ENCODE data around the gene PAOX. TPM values are rescaled to one million over a fixed set of nuclear protein-coding genes. Genes with fewer than 3 reads are reported as not detected.

The PAOX gene
- 2.7 and 2.8 TPM in 2 replicates for polyA plus RNA-seq (2013)

GRCh38 chr10:133379152-133379800 is at the start of gene PAOX:
Gene PAOX (plus strand): TSS chr10:133379262. CDS start chr10:133379317, 55 bp downstream.
- H3K4ac ChIP-seq (ENCODE audit: low read depth, low read length): no peak within 1 kb of the TSS
- DNase-seq: peak; percentile 31 to 61
- peaks cover 8% of the 10 kb centered on the region for H3K27me3 ChIP-seq (ENCODE audit: insufficient read depth, low read length)

DNA sequence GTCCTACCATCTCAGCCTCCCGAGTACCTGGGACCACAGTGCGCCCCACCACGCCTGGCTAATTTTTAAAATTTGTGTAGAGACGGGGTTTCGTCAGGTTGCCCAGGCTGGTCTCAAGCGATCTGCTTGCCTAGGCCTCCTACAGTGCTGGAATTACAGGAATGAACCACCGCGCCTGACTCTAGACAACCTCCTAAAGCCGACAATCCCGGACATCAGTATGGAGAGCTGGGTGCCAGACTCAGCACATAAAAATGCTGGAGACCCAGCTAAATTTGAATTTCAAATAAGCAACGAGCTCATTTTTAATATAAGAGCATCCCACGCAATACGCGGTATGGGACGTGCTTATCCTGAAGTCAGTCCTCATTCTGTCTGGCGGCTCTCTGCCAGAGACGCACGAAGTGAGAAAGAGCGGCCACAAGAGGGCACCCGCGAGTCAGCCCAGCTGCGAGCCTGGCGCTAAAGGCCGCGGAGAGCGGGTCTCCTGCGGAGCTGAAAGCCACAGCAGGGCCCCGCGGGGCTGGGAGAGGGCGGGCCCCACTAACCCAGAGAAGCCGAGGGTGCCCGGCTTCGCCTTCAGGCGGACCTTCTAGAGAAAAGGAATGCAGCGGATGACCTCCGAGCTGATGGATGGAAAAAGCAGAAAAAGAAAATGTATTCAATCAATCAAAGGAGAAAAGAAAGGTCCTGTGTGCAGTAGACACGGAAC is 49.4 kb upstream of the PAOX start:
- Histone ChIP-seq H3K4me1 (ENCODE audit: control insufficient read depth in 1 of 2, insufficient read depth in 2 of 2, low read length in 2 of 2) (peaks cover 7 to 16% of the 10 kb centered on the region in 2 experiments), H3K27me3 (ENCODE audit: insufficient read depth, low read length) (peaks cover 35% of the 10 kb centered on the region), H2AFZ (ENCODE audit: insufficient read depth, low read length, poor library complexity) (no peak overlapping the region), H3K36me3 (ENCODE audit: control insufficient read depth in 1 of 2, insufficient read depth in 2 of 2, low read length in 2 of 2) (no peaks in the 10 kb centered on the region), H3K4ac (ENCODE audit: low read depth, low read length) (no peak overlapping the region), H3K4me3 (ENCODE audit: low read depth, low read length) (no peak overlapping the region), H3K79me2 (ENCODE audit: control insufficient read depth, insufficient read depth, low read length, poor library complexity) (no peaks in the 10 kb centered on the region), H3K27ac (ENCODE audit: low read depth, low read length) (no peak overlapping the region), H2AK5ac (ENCODE audit: low read length) (no peak overlapping the region), H2BK120ac (ENCODE audit: insufficient read depth, low read length, poor library complexity) (no peak overlapping the region), H3K18ac (ENCODE audit: low read length) (no peak overlapping the region), H4K12ac (ENCODE audit: low read depth, low read length) (no peak overlapping the region), H3K9me3 (ENCODE audit: insufficient read depth, low read depth, low read length) (peaks cover 12% of the 10 kb centered on the region), H3K14ac (ENCODE audit: low read length) (no peak overlapping the region), H4K8ac (ENCODE audit: low read depth, low read length) (no peak overlapping the region), H3K23ac (ENCODE audit: low read length) (no peak overlapping the region), H4K91ac (ENCODE audit: low read depth, low read length) (no peak overlapping the region), H2BK12ac (ENCODE audit: low read length) (no peak overlapping the region), H3K9ac (ENCODE audit: low read length) (no peak overlapping the region), H3K4me2 (ENCODE audit: low read length) (peak overlapping the region; percentile 38), H2BK5ac (ENCODE audit: low read depth, low read length, poor library complexity) (no peak overlapping the region), H3K79me1 (ENCODE audit: low read length) (no peaks in the 10 kb centered on the region)
- no CpG with 5 or more reads among the region's 37 CpGs for WGBS (ENCODE audit: extremely low coverage, insufficient coverage, insufficient read length)
- peak; percentile 92 to 98 for DNase-seq

More at GRCh38 chr10:133379152-133379800, at the start of gene PAOX:
- Histone ChIP-seq H3K9ac (ENCODE audit: low read length) (peak within 1 kb of the TSS; percentile 43), H3K4me2 (ENCODE audit: low read length) (peak within 1 kb of the TSS; percentile 94), H3K9me3 (ENCODE audit: insufficient read depth, low read depth, low read length) (peaks cover 6% of the 10 kb centered on the region), H2AFZ (ENCODE audit: insufficient read depth, low read length, poor library complexity) (peak within 1 kb of the TSS; percentile 56), H3K4me1 (ENCODE audit: control insufficient read depth in 1 of 2, insufficient read depth in 2 of 2, low read length in 2 of 2) (peaks cover 3 to 4% of the 10 kb centered on the region in 2 experiments), H3K79me2 (ENCODE audit: control insufficient read depth, insufficient read depth, low read length, poor library complexity) (peaks cover 2% of the 10 kb centered on the region), H3K36me3 (ENCODE audit: control insufficient read depth in 1 of 2, insufficient read depth in 2 of 2, low read length in 2 of 2) (no peaks in the 10 kb centered on the region), H3K4me3 (ENCODE audit: low read depth, low read length) (peak within 1 kb of the TSS; percentile 81), H3K14ac (ENCODE audit: low read length) (peak within 1 kb of the TSS; percentile 57), H4K91ac (ENCODE audit: low read depth, low read length) (peak within 1 kb of the TSS; percentile 50), H2AK5ac (ENCODE audit: low read length) (no peak within 1 kb of the TSS), H2BK120ac (ENCODE audit: insufficient read depth, low read length, poor library complexity) (peak within 1 kb of the TSS; percentile 26), H2BK5ac (ENCODE audit: low read depth, low read length, poor library complexity) (no peak within 1 kb of the TSS), H4K12ac (ENCODE audit: low read depth, low read length) (no peak within 1 kb of the TSS), H3K79me1 (ENCODE audit: low read length) (no peaks in the 10 kb centered on the region), H3K23ac (ENCODE audit: low read length) (no peak within 1 kb of the TSS), H4K8ac (ENCODE audit: low read depth, low read length) (peak within 1 kb of the TSS; percentile 56), H3K18ac (ENCODE audit: low read length) (no peak within 1 kb of the TSS), H2BK12ac (ENCODE audit: low read length) (no peak within 1 kb of the TSS), H3K27ac (ENCODE audit: low read depth, low read length) (no peak within 1 kb of the TSS)
- WGBS (ENCODE audit: extremely low coverage, insufficient coverage, insufficient read length): no CpG with 5 or more reads among the region's 78 CpGs

GRCh38 chr10:133332936-133333699 is 45.9 kb upstream of the PAOX start:
- H2AFZ ChIP-seq (ENCODE audit: insufficient read depth, low read length, poor library complexity): no peak overlapping the region
- no peak overlapping the region for H3K4me3 ChIP-seq (ENCODE audit: low read depth, low read length)
- H3K79me2 ChIP-seq (ENCODE audit: control insufficient read depth, insufficient read depth, low read length, poor library complexity): no peaks in the 10 kb centered on the region
- no peak overlapping the region for H3K23ac ChIP-seq (ENCODE audit: low read length)
- no peak overlapping the region for H3K14ac ChIP-seq (ENCODE audit: low read length)
- H3K9me3 ChIP-seq (ENCODE audit: insufficient read depth, low read depth, low read length): peaks cover 29% of the 10 kb centered on the region
- no peak overlapping the region for H4K8ac ChIP-seq (ENCODE audit: low read depth, low read length)
- H3K18ac ChIP-seq (ENCODE audit: low read length): no peak overlapping the region
- H2BK5ac ChIP-seq (ENCODE audit: low read depth, low read length, poor library complexity): no peak overlapping the region
- H3K4me1 ChIP-seq (ENCODE audit: control insufficient read depth in 1 of 2, insufficient read depth in 2 of 2, low read length in 2 of 2): peaks cover 0 to 3% of the 10 kb centered on the region in 2 experiments
- no peak overlapping the region for H3K4me2 ChIP-seq (ENCODE audit: low read length)
- no peak overlapping the region for H3K27ac ChIP-seq (ENCODE audit: low read depth, low read length)
- no CpG with 5 or more reads among the region's 30 CpGs for WGBS (ENCODE audit: extremely low coverage, insufficient coverage, insufficient read length)
- H2BK12ac ChIP-seq (ENCODE audit: low read length): no peak overlapping the region
- no peak overlapping the region for H2AK5ac ChIP-seq (ENCODE audit: low read length)
- no peaks in the 10 kb centered on the region for H3K79me1 ChIP-seq (ENCODE audit: low read length)
- H3K27me3 ChIP-seq (ENCODE audit: insufficient read depth, low read length): peaks cover 45% of the 10 kb centered on the region
- no peak for DNase-seq
- no peak overlapping the region for H4K91ac ChIP-seq (ENCODE audit: low read depth, low read length)
- H3K4ac ChIP-seq (ENCODE audit: low read depth, low read length): no peak overlapping the region
- no peak overlapping the region for H2BK120ac ChIP-seq (ENCODE audit: insufficient read depth, low read length, poor library complexity)
- H3K9ac ChIP-seq (ENCODE audit: low read length): no peak overlapping the region
- no peaks in the 10 kb centered on the region for H3K36me3 ChIP-seq (ENCODE audit: control insufficient read depth in 1 of 2, insufficient read depth in 2 of 2, low read length in 2 of 2)
- H4K12ac ChIP-seq (ENCODE audit: low read depth, low read length): no peak overlapping the region

DNA sequence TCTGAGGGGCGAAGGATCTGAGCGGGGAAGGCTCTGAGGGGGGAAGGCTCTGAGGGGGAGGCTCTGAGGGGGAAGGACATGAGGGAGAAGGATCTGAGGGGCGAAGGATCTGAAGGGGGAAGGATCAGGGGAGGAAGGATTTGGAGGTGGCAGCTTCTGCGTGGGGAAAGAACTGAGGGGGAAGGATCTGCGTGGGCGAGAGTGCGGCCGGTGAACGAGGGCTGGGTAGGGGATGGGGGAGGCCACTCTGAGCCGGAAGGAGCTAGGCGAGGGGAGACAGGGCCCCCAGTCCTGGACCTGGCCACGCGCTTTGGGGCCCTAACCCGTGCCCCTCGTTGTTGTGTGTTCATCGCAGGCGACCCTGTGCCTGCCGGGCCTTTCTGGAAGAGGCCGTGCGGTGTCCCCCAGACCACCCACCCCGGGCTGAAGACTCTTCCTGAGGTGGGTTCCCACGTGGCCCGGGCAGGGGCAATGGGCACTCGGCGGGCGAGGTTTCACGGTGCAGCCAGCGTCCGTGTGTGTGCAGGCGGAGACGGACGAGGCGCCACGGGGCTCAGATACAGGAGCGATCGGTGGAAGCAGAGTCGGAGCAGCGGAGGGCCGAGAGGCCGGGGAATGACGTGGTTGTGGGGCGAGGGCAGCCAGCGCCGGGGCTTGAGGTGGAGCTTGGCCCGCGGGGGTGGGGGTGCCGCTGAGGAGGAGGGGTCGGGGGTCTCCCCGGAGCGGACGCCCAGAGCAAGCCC is 44.4 kb upstream of the PAOX start:
- Histone ChIP-seq H3K4me2 (ENCODE audit: low read length) (peak overlapping the region; percentile 27), H2BK12ac (ENCODE audit: low read length) (no peak overlapping the region), H2AFZ (ENCODE audit: insufficient read depth, low read length, poor library complexity) (peak overlapping the region; percentile 52), H3K9me3 (ENCODE audit: insufficient read depth, low read depth, low read length) (peaks cover 42% of the 10 kb centered on the region), H3K4me3 (ENCODE audit: low read depth, low read length) (no peak overlapping the region), H3K79me1 (ENCODE audit: low read length) (no peaks in the 10 kb centered on the region), H4K91ac (ENCODE audit: low read depth, low read length) (no peak overlapping the region), H2BK5ac (ENCODE audit: low read depth, low read length, poor library complexity) (no peak overlapping the region), H3K23ac (ENCODE audit: low read length) (no peak overlapping the region), H3K79me2 (ENCODE audit: control insufficient read depth, insufficient read depth, low read length, poor library complexity) (no peaks in the 10 kb centered on the region), H2BK120ac (ENCODE audit: insufficient read depth, low read length, poor library complexity) (no peak overlapping the region), H4K8ac (ENCODE audit: low read depth, low read length) (no peak overlapping the region), H3K4ac (ENCODE audit: low read depth, low read length) (no peak overlapping the region), H3K18ac (ENCODE audit: low read length) (no peak overlapping the region), H3K36me3 (ENCODE audit: control insufficient read depth in 1 of 2, insufficient read depth in 2 of 2, low read length in 2 of 2) (no peaks in the 10 kb centered on the region), H2AK5ac (ENCODE audit: low read length) (no peak overlapping the region), H3K27me3 (ENCODE audit: insufficient read depth, low read length) (peaks cover 45% of the 10 kb centered on the region), H4K12ac (ENCODE audit: low read depth, low read length) (no peak overlapping the region), H3K9ac (ENCODE audit: low read length) (no peak overlapping the region), H3K14ac (ENCODE audit: low read length) (no peak overlapping the region), H3K4me1 (ENCODE audit: control insufficient read depth in 1 of 2, insufficient read depth in 2 of 2, low read length in 2 of 2) (peaks cover 0 to 3% of the 10 kb centered on the region in 2 experiments), H3K27ac (ENCODE audit: low read depth, low read length) (no peak overlapping the region)
- no CpG with 5 or more reads among the region's 51 CpGs for WGBS (ENCODE audit: extremely low coverage, insufficient coverage, insufficient read length)
- peak in 1 of 2 donors; percentile 38 for DNase-seq

Data from trophoblast cell (in vitro differentiated cells and primary cell).